NB4 (cell line): ENCODE results near the gene OLIG1.

Source experiments
- DNase-seq: peaks from one replicate; pipeline ENCODE4 v3.0.0; 2010; ENCODE audit warnings: low read depth
- H3K4me3 ChIP-seq: one replicate; pipeline ENCODE4 v1.5.1; 2011; ENCODE audit warnings: mild to moderate bottlenecking, low read depth, low read length, moderate library complexity
- MAX ChIP-seq: IDR thresholded peaks from 2 replicates; pipeline ENCODE4 v1.6.1; 2011; ENCODE audit warnings: low read depth, low read length
- MYC ChIP-seq: IDR thresholded peaks from 2 replicates; pipeline ENCODE4 v1.6.1; 2011; ENCODE audit warnings: low read depth, low read length
- POLR2A ChIP-seq: IDR thresholded peaks from 2 replicates; pipeline ENCODE4 v1.6.1; 2011; ENCODE audit warnings: mild to moderate bottlenecking; ENCODE audit not compliant: insufficient read length; ENCODE audit errors: extremely low read depth
- TF ChIP-seq, protein P1 (sequence below): IDR thresholded peaks from one replicate; pipeline ENCODE4 v1.5.1; 2012; ENCODE audit warnings: low read depth, low read length

OLIG1 gene

DNA sequence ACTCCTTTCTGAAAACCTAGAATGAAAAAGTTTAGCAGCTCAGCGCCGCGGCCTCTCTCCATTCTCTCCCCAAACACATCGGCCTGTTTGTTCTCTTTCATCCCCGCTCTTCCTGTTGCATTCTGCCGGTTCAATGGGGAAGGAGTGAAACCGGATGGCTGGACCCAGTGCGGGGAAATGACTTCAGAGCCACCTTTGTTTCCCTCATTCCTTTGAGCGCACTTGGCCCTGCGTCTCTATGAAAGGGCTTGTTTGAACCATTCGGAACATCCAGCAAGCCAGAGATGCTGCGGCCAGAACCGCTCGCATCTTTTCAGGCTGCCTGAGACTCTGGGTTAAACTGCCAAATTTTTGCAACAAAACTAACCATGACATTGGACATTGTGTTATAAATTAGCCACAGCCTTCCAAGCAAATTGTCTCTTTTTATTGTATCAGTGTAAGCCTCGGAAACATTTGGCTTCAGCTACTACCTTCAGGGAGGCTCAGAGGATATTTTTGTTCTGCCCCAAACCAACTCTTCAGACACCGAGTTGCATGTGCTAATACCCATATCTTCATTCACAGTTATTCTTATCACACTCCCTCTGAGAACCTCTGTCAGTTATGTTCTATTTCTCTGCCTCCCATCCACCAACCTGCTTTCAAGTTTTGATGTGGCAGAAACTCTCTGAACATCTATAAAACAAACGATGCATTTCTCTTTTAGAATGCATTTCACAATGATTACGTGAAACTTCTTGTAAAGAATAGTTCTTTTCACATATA lies 5.1 kb upstream of the OLIG1 start:
- no peak overlapping the region for H3K4me3 ChIP-seq
- no peak for DNase-seq
- no peak for TF ChIP-seq POLR2A

- DNase-seq = no peak
- H3K4me3 ChIP-seq = no peak overlapping the region
- TF ChIP-seq POLR2A (no peak), MYC (no peak), MAX (no peak)
- TF ChIP-seq, protein P1, sequence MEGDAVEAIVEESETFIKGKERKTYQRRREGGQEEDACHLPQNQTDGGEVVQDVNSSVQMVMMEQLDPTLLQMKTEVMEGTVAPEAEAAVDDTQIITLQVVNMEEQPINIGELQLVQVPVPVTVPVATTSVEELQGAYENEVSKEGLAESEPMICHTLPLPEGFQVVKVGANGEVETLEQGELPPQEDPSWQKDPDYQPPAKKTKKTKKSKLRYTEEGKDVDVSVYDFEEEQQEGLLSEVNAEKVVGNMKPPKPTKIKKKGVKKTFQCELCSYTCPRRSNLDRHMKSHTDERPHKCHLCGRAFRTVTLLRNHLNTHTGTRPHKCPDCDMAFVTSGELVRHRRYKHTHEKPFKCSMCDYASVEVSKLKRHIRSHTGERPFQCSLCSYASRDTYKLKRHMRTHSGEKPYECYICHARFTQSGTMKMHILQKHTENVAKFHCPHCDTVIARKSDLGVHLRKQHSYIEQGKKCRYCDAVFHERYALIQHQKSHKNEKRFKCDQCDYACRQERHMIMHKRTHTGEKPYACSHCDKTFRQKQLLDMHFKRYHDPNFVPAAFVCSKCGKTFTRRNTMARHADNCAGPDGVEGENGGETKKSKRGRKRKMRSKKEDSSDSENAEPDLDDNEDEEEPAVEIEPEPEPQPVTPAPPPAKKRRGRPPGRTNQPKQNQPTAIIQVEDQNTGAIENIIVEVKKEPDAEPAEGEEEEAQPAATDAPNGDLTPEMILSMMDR = no peak
Measured at GRCh38 chr21:33067043-33067442, 2.9 kb upstream of the OLIG1 start.

GRCh38 chr21:33067457-33067856 lies 2.5 kb upstream of the OLIG1 start:
- H3K4me3 ChIP-seq = no peak overlapping the region
- DNase-seq = peak; percentile 96
- TF ChIP-seq POLR2A (no peak), MAX (peak; percentile 80), MYC (peak; percentile 88)
- TF ChIP-seq, protein P1 = no peak

DNA sequence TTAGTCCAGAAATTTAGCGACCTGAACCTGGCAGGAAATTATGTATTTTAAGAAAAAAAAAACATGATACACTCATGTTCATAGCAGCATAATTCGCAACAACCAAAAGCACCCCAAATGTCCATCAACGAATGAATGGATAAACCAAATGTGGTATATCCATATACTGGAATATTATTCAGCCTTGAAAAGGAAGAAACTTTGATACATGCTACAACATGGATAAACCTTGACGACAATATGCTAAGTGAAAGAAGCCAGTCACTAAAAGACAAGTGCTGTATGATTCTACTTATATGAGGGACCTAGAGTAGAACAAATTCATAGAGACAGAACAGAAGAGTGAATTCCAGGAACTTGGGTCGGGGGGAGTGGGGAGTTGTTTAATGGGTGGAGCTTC lies 698 bp upstream of the OLIG1 start:
- H3K4me3 ChIP-seq = peak overlapping the region; percentile 51
- DNase-seq = no peak
- TF ChIP-seq MAX (no peak), POLR2A (no peak), MYC (no peak)
- TF ChIP-seq, protein P1 = no peak

GRCh38 chr21:33069645-33069993 lies 322 bp upstream of the OLIG1 start:
- H3K4me3 ChIP-seq = peak overlapping the region; percentile 51
- DNase-seq = no peak

DNA sequence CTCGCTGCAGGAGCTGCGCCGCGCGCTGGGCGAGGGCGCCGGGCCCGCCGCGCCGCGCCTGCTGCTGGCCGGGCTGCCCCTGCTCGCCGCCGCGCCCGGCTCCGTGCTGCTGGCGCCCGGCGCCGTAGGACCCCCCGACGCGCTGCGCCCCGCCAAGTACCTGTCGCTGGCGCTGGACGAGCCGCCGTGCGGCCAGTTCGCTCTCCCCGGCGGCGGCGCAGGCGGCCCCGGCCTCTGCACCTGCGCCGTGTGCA lies 730 bp downstream of the OLIG1 start:
- TF ChIP-seq MYC = no peak
- TF ChIP-seq POLR2A = no peak
- TF ChIP-seq, protein P1 = no peak
- TF ChIP-seq MAX = no peak
- peak overlapping the region; percentile 94 for H3K4me3 ChIP-seq

More at GRCh38 chr21:33069645-33069993, 322 bp upstream of the OLIG1 start:
- no peak for TF ChIP-seq MYC
- peak; percentile 14 for TF ChIP-seq POLR2A
- TF ChIP-seq, protein P1 = no peak

More for the DNA sequence above, 730 bp downstream of the OLIG1 start:
- DNase-seq = no peak
